Daoy (cell line): ENCODE results near the gene RAI14. TPM values are rescaled to one million over a fixed set of nuclear protein-coding genes. Genes with fewer than 3 reads are reported as not detected.

Source experiments
- DNase-seq: peaks from one replicate; pipeline ENCODE4 v3.0.0-alpha.2; 2015; ENCODE audit warnings: low read depth
- total RNA-seq: library from RNA; depleted of rRNA; stranded (reverse); fragments of >200 nt; shearing (Covaris generic); gene quantifications from 2 replicates; pipeline ENCODE4 v1.2.3, GENCODE V29; 2014

Gene RAI14
- total RNA-seq, 1 experiment from 2014 or later = 60.0 TPM

- DNase-seq = no peak
Observed at GRCh38 chr5:34675857-34676256, 19.7 kb downstream of the RAI14 start.

- no peak for DNase-seq
Observed at GRCh38 chr5:34676416-34676815, 20.3 kb downstream of the RAI14 start.

GRCh38 chr5:34677428-34677827 lies 21.3 kb downstream of the RAI14 start:
- no peak for DNase-seq

GRCh38 chr5:34680896-34681295 lies 24.8 kb downstream of the RAI14 start:
- no peak for DNase-seq

- DNase-seq = peak; percentile 74
Observed at GRCh38 chr5:34682926-34683623, 26.9 kb downstream of the RAI14 start.

- DNase-seq = peak; percentile 76
Observed at GRCh38 chr5:34684281-34684979, 28.3 kb downstream of the RAI14 start.

GRCh38 chr5:34684980-34685352 lies 28.8 kb downstream of the RAI14 start:
- DNase-seq = no peak

- peak; percentile 35 for DNase-seq
Observed at GRCh38 chr5:34685485-34686165, 29.5 kb downstream of the RAI14 start.

GRCh38 chr5:34686762-34687268 lies 30.7 kb downstream of the RAI14 start:
- DNase-seq = peak; percentile 95

GRCh38 chr5:34687269-34688011 lies 31.3 kb downstream of the RAI14 start:
- peak; percentile 40 for DNase-seq

GRCh38 chr5:34688015-34688810 lies 32.1 kb downstream of the RAI14 start:
- no peak for DNase-seq

GRCh38 chr5:34690301-34690700 lies 34.2 kb downstream of the RAI14 start:
- no peak for DNase-seq

- no peak for DNase-seq
Observed at GRCh38 chr5:34690898-34691297, 34.8 kb downstream of the RAI14 start.

- no peak for DNase-seq
Observed at GRCh38 chr5:34691326-34691725, 35.2 kb downstream of the RAI14 start.

GRCh38 chr5:34692786-34693185 lies 36.7 kb downstream of the RAI14 start:
- DNase-seq = no peak

GRCh38 chr5:34694012-34694411 lies 37.9 kb downstream of the RAI14 start:
- DNase-seq = no peak

- no peak for DNase-seq
Observed at GRCh38 chr5:34694685-34695084, 38.6 kb downstream of the RAI14 start.

- DNase-seq = no peak
Observed at GRCh38 chr5:34695275-34696027, 39.3 kb downstream of the RAI14 start.

GRCh38 chr5:34697308-34698108 lies 41.4 kb downstream of the RAI14 start:
- DNase-seq = no peak

- DNase-seq = no peak
Observed at GRCh38 chr5:34698109-34698419, 41.9 kb downstream of the RAI14 start.
